ENCODE data around the gene STK39. TPM values are rescaled to one million over a fixed set of nuclear protein-coding genes. Genes with fewer than 3 reads are reported as not detected.

STK39 gene
- polyA plus RNA-seq, 2 of the 4 experiments (the other 2 are of a cell fraction), result 14.2 to 27.2 TPM

DNA sequence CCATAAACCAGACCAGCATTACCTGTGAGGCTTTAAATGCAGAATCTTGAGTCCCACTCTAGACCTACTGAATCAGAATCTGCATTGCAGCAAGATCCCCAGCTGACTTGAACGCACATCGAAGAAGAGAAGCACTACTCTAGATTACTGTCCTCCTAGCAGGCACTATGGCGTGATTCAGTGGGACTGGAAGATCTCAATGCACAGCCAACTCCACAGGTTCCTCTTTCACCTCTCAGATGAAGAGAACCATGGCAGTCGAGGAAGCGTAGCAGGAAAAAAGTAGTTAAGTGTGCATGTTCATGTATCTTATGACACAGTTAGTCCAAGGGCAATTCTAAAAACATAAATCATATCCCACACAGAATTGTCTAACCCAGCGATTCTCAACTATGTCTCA, 97.4 kb downstream of the STK39 start:
- WGBS (ENCODE audit: missing lambda C conversion rate), result 92% methylated on average over 6 of the region's 6 CpGs
- TF ChIP-seq, protein P1, sequence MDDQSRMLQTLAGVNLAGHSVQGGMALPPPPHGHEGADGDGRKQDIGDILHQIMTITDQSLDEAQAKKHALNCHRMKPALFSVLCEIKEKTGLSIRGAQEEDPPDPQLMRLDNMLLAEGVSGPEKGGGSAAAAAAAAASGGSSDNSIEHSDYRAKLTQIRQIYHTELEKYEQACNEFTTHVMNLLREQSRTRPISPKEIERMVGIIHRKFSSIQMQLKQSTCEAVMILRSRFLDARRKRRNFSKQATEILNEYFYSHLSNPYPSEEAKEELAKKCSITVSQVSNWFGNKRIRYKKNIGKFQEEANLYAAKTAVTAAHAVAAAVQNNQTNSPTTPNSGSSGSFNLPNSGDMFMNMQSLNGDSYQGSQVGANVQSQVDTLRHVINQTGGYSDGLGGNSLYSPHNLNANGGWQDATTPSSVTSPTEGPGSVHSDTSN (IDR thresholded peaks at IDR 0.05), result no peak
- TF ChIP-seq HOXB5 (CRISPR knock-in tag; IDR thresholded peaks at IDR 0.05), result no peak
- no peak for TF ChIP-seq EHF (CRISPR knock-in tag; IDR thresholded peaks at IDR 0.05)
- no peak for TF ChIP-seq FOSL2 (IDR thresholded peaks at IDR 0.05)
- no peak for TF ChIP-seq FOSL2 (CRISPR knock-in tag; IDR thresholded peaks at IDR 0.05)
- TF ChIP-seq ZFP36 (IDR thresholded peaks at IDR 0.05; ENCODE audit: borderline replicate concordance, partially characterized antibody), result no peak
- TF ChIP-seq EHMT2 (IDR thresholded peaks at IDR 0.05; ENCODE audit: low read depth), result no peak
- TF ChIP-seq, protein P2, sequence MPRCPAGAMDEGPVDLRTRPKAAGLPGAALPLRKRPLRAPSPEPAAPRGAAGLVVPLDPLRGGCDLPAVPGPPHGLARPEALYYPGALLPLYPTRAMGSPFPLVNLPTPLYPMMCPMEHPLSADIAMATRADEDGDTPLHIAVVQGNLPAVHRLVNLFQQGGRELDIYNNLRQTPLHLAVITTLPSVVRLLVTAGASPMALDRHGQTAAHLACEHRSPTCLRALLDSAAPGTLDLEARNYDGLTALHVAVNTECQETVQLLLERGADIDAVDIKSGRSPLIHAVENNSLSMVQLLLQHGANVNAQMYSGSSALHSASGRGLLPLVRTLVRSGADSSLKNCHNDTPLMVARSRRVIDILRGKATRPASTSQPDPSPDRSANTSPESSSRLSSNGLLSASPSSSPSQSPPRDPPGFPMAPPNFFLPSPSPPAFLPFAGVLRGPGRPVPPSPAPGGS (IDR thresholded peaks at IDR 0.05), result no peak
- TF ChIP-seq, protein P3, sequence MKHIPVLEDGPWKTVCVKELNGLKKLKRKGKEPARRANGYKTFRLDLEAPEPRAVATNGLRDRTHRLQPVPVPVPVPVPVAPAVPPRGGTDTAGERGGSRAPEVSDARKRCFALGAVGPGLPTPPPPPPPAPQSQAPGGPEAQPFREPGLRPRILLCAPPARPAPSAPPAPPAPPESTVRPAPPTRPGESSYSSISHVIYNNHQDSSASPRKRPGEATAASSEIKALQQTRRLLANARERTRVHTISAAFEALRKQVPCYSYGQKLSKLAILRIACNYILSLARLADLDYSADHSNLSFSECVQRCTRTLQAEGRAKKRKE (CRISPR knock-in tag; IDR thresholded peaks at IDR 0.05; ENCODE audit: low read depth), result no peak
- no peak for TF ChIP-seq HOXA7 (CRISPR knock-in tag; IDR thresholded peaks at IDR 0.05)
- no peak for TF ChIP-seq JUNB (IDR thresholded peaks at IDR 0.05)
- no peak for TF ChIP-seq JUN (IDR thresholded peaks at IDR 0.05)
- no peak for TF ChIP-seq SREBF2 (IDR thresholded peaks at IDR 0.05)
- no peak for TF ChIP-seq POLR2AphosphoS2 (conservative IDR thresholded peaks at IDR 0.05; ENCODE audit: low read length)
- TF ChIP-seq SMC3 (IDR thresholded peaks at IDR 0.05), result no peak
- TF ChIP-seq ZNF302 (CRISPR knock-in tag; IDR thresholded peaks at IDR 0.05), result no peak
- TF ChIP-seq MAFK (IDR thresholded peaks at IDR 0.05; ENCODE audit: partially characterized antibody), result no peak
- TF ChIP-seq CEBPB (IDR thresholded peaks at IDR 0.05), result no peak
- TF ChIP-seq CHD2 (IDR thresholded peaks at IDR 0.05; ENCODE audit: low read length, partially characterized antibody), result no peak
- FAIRE-seq (no peak), DNase-seq (ENCODE audit: low read depth in 1 of 2, low spot score in 1 of 2) (no peak), ATAC-seq (no peak)
- H3K4me2 ChIP-seq, result no peak overlapping the region
- H3K4me3 ChIP-seq, result no peak overlapping the region
- no peaks in the 10 kb centered on the region for H3K9me3 ChIP-seq
- POLR2A ChIA-PET, result no interaction called here
- H3K27ac ChIP-seq, result no peak overlapping the region
- CTCF ChIA-PET, result no interaction called here
- no peaks in the 10 kb centered on the region for H3K4me1 ChIP-seq

DNA sequence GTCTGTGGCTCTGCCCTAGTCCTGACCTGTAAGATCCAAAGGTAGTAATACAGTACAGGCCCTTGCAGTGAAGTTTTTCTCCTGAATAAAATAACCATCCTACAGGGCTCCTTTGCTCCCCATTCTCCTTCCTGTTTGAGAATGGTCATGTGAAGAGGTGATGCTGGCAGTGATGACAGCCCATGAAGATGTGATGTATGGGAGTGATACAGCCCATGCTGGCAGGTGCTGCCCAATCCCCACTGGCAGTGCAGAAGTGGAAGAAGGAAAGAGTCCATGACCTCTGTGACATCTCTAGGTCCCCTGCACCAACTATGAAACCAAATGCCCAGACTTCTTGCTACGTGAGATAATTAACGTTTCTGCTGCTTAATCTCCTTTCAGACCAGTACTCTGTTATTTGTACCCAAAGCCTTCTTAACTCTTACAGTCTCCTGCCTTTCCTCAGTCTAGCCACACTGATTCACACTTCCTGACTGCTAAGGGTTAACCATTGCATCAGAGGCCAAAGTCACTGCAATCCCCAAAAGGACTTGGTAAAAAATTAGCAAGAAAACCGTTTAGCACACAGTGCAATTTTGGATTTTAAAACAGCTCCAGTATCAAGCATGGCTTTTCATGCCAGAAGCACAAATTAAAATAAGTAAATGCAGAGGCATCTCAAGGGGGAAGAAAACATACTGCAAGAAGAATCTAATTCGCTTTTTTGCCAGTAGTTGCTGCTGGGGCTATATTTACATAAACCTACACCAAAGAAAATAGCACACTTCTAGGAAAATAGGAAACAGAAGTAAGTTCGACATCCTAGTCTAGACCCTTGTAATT, 98.0 kb downstream of the STK39 start:
- ATAC-seq, result no peak
- 76% methylated on average over 5 of the region's 5 CpGs for WGBS (ENCODE audit: missing lambda C conversion rate)
- Histone ChIP-seq H3K4me2 (no peak overlapping the region), H3K9me3 (no peaks in the 10 kb centered on the region), H3K4me3 (no peak overlapping the region), H3K27ac (no peak overlapping the region), H3K4me1 (no peaks in the 10 kb centered on the region)
- ChIA-PET CTCF (no interaction called here), POLR2A (no interaction called here)
- FAIRE-seq, result no peak
- DNase-seq (ENCODE audit: low read depth in 1 of 2, low spot score in 1 of 2), result no peak
- TF ChIP-seq RNF2 (IDR thresholded peaks at IDR 0.05; ENCODE audit: borderline replicate concordance, low read depth) (no peak), POLR2AphosphoS2 (conservative IDR thresholded peaks at IDR 0.05; ENCODE audit: low read length) (no peak), HOXB5 (CRISPR knock-in tag; IDR thresholded peaks at IDR 0.05) (no peak), RAD21 (conservative IDR thresholded peaks at IDR 0.05 in 1 of 2, IDR thresholded peaks at IDR 0.05 in 1 of 2) (no peak), EP300 (IDR thresholded peaks at IDR 0.05) (no peak), HOXA7 (CRISPR knock-in tag; IDR thresholded peaks at IDR 0.05) (no peak), SMC3 (IDR thresholded peaks at IDR 0.05) (no peak), CHD2 (IDR thresholded peaks at IDR 0.05; ENCODE audit: low read length, partially characterized antibody) (no peak), CBX2 (IDR thresholded peaks at IDR 0.05; ENCODE audit: borderline replicate concordance, low read depth) (no peak), PHF8 (IDR thresholded peaks at IDR 0.05; ENCODE audit: borderline replicate concordance, low read depth) (no peak)
- TF ChIP-seq, protein P4, sequence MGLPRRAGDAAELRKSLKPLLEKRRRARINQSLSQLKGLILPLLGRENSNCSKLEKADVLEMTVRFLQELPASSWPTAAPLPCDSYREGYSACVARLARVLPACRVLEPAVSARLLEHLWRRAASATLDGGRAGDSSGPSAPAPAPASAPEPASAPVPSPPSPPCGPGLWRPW (IDR thresholded peaks at IDR 0.05), result no peak
- TF ChIP-seq, protein P5, sequence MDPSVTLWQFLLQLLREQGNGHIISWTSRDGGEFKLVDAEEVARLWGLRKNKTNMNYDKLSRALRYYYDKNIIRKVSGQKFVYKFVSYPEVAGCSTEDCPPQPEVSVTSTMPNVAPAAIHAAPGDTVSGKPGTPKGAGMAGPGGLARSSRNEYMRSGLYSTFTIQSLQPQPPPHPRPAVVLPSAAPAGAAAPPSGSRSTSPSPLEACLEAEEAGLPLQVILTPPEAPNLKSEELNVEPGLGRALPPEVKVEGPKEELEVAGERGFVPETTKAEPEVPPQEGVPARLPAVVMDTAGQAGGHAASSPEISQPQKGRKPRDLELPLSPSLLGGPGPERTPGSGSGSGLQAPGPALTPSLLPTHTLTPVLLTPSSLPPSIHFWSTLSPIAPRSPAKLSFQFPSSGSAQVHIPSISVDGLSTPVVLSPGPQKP (IDR thresholded peaks at IDR 0.05; ENCODE audit: low read depth, low read length), result no peak
- TF ChIP-seq, protein P6, sequence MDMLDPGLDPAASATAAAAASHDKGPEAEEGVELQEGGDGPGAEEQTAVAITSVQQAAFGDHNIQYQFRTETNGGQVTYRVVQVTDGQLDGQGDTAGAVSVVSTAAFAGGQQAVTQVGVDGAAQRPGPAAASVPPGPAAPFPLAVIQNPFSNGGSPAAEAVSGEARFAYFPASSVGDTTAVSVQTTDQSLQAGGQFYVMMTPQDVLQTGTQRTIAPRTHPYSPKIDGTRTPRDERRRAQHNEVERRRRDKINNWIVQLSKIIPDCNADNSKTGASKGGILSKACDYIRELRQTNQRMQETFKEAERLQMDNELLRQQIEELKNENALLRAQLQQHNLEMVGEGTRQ (IDR thresholded peaks at IDR 0.05), result no peak
- TF ChIP-seq, protein P2 (IDR thresholded peaks at IDR 0.05), result no peak
- TF ChIP-seq, protein P7, sequence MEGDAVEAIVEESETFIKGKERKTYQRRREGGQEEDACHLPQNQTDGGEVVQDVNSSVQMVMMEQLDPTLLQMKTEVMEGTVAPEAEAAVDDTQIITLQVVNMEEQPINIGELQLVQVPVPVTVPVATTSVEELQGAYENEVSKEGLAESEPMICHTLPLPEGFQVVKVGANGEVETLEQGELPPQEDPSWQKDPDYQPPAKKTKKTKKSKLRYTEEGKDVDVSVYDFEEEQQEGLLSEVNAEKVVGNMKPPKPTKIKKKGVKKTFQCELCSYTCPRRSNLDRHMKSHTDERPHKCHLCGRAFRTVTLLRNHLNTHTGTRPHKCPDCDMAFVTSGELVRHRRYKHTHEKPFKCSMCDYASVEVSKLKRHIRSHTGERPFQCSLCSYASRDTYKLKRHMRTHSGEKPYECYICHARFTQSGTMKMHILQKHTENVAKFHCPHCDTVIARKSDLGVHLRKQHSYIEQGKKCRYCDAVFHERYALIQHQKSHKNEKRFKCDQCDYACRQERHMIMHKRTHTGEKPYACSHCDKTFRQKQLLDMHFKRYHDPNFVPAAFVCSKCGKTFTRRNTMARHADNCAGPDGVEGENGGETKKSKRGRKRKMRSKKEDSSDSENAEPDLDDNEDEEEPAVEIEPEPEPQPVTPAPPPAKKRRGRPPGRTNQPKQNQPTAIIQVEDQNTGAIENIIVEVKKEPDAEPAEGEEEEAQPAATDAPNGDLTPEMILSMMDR (IDR thresholded peaks at IDR 0.05), result no peak

Measured in A549 (cell line).